HG03439 (cell line): ENCODE data around the gene HTR4.

Experiments
- ATAC-seq: cut with Tn5 transposase; IDR thresholded peaks from one replicate; pipeline ENCODE4 v1.9.1; 2021; ENCODE audit warnings: mild to moderate bottlenecking, moderate library complexity; ENCODE audit not compliant: unreplicated experiment

Gene HTR4

DNA sequence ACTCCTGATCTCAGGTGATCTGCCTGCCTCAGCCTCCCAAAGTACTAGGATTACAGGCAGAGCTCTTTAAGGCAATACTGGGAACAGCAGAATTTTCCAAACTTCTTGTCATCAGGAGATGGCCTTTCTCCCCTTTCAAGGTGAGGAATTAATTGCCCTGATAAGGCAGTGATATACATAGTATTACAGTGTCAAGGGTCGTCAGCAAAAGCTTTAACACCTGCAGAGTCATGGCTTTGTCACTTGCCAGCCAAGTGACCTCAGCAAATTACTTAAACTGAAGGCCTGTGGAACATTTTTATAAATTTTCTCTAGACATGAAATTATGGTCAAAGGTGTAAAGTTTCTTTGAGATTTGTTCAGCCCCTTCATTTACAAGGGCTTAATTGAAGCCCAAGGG lies 211.1 kb downstream of the HTR4 start:
- ATAC-seq, result no peak

DNA sequence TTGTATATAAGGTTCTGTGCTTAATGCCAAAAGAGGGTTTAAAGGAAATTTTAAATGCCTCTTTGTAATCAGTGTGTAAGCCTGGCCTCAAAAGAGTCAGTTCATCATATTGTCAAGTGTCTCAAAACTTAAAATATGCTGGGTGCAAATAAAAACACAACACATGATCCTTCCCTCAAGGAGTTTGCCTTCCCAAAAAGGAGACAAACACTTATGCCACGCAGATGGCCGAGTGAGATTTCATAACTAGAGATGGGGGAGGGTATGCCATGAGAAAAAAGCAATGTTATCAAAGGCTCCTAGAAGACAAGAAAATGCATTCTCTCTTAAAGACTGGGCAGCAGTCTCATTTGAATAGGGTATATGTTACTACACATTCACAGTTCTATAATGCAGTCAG lies 215.4 kb downstream of the HTR4 start:
- no peak for ATAC-seq

DNA sequence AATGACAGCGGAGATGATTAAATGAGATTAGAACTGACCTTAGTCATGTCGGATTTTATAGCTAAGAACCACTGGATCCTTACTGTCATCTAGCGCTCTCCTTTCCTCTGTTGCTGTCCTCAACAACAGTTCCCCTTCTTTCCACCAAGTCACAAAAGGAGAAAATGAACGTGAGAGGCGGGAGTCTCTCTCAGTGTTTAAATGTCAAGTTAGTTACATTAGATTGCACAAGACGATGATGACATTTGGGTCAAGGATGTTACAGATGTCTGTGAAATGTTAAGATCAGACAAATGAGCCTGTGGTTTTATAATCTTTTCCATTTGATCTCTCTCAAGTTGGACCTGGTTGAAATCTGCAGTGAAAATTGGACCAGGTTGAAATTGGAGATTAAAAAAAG lies 217.1 kb downstream of the HTR4 start:
- no peak for ATAC-seq

DNA sequence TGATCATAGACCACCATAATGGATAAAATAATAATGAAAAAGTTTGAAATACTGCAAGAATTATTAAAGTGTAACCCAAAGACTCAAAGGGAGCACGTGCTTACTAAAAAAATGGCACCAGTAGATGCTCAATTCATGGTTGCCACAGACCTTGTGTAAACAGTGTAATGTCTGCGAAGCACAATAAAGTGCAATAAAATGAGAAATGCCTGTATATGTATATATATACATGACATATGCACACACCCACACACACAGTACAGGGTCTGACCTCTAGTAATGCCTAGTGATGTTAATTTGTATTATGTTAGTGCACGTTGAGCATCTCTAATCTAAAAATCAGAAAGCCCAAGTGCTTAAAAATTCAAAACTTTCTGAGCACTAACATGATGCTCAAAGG lies 218.3 kb downstream of the HTR4 start:
- ATAC-seq, result no peak

DNA sequence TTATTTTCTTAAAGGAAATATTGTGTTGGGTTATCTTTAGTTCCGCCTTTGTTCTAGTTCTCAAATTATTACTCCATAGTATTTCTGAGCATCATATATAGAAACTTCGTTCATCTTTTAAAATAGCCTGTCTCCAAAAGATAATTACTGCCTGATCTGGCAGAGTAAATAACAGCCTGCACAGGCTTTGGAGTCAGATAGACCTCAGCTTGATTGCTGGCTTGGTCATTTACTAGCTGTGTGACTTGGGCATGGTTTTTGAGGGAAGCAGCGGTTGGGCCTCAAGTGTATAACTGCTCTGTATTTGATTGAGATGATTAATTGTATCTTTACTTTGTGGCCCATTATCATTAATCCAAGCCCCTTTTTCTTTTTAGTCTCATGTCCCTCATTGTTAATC lies 220.5 kb downstream of the HTR4 start:
- ATAC-seq, result no peak
